Gastroesophageal sphincter (tissue), 3 donors: ENCODE data around the gene CRCP.

ENCODE experiments used
- EP300 ChIP-seq: sonication (generic); formaldehyde crosslinking; IDR thresholded peaks from one replicate; pipeline ENCODE4 v1.6.1; 2017; ENCODE audit warnings: antibody characterized with exemption, mild to moderate bottlenecking
- POLR2AphosphoS5 ChIP-seq: sonication (generic); formaldehyde crosslinking; IDR thresholded peaks from one replicate; pipeline ENCODE4 v1.6.1; 2017; ENCODE audit warnings: antibody characterized with exemption
- TF ChIP-seq, protein P1 (sequence below), 4 experiments: fragments of 200-600 bp in 2 of 4; fragments of 450-650 bp in 2 of 4; sonication (generic) in 1 of 4; IDR thresholded peaks; one replicate each; pipeline ENCODE4 v1.5.1; 2017 to 2019; ENCODE audit warnings: antibody characterized with exemption in 4 of 4, mild to moderate bottlenecking in 2 of 4, moderate library complexity in 2 of 4

DNA sequence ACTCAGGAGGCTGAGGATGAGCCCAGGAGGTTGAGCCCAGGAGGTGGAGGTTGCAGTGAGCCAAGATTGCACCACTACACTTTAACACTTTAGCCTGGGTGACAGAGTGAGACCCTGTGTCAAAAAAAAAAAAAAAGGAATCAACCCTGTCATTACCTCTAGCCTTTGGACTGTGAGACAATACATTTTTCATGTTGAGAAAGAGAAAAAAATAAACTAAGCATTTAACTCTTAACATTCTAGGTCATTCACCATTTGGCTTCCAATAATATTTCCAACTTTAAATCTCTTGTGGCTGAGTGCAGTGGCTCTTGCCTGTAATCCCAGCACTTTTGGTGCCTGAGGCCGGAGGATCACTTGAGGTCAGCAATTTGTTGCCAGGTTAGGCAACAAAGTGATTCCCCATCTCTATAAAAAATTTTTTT, 48.6 kb downstream of the CRCP start:
- TF ChIP-seq, protein P1, sequence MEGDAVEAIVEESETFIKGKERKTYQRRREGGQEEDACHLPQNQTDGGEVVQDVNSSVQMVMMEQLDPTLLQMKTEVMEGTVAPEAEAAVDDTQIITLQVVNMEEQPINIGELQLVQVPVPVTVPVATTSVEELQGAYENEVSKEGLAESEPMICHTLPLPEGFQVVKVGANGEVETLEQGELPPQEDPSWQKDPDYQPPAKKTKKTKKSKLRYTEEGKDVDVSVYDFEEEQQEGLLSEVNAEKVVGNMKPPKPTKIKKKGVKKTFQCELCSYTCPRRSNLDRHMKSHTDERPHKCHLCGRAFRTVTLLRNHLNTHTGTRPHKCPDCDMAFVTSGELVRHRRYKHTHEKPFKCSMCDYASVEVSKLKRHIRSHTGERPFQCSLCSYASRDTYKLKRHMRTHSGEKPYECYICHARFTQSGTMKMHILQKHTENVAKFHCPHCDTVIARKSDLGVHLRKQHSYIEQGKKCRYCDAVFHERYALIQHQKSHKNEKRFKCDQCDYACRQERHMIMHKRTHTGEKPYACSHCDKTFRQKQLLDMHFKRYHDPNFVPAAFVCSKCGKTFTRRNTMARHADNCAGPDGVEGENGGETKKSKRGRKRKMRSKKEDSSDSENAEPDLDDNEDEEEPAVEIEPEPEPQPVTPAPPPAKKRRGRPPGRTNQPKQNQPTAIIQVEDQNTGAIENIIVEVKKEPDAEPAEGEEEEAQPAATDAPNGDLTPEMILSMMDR (IDR thresholded peaks at IDR 0.05) = no peak
- TF ChIP-seq EP300 (no peak), POLR2AphosphoS5 (no peak)
